ENCODE measurements around the gene HS2ST1. TPM values are rescaled to one million over a fixed set of nuclear protein-coding genes. Genes with fewer than 3 reads are reported as not detected.

HS2ST1 gene
- polyA plus RNA-seq, 1 experiment: 22.4 TPM

- CTCF ChIA-PET: interaction anchor here (1.5 kb wide), 1 partner anchor 99 kb away, joined by 3 read pairs; no protein-coding TSS in a partner anchor
- POLR2A ChIA-PET: no interaction called here
Measured at GRCh38 chr1:86933051-86933450, 18.6 kb downstream of the HS2ST1 start.

DNA sequence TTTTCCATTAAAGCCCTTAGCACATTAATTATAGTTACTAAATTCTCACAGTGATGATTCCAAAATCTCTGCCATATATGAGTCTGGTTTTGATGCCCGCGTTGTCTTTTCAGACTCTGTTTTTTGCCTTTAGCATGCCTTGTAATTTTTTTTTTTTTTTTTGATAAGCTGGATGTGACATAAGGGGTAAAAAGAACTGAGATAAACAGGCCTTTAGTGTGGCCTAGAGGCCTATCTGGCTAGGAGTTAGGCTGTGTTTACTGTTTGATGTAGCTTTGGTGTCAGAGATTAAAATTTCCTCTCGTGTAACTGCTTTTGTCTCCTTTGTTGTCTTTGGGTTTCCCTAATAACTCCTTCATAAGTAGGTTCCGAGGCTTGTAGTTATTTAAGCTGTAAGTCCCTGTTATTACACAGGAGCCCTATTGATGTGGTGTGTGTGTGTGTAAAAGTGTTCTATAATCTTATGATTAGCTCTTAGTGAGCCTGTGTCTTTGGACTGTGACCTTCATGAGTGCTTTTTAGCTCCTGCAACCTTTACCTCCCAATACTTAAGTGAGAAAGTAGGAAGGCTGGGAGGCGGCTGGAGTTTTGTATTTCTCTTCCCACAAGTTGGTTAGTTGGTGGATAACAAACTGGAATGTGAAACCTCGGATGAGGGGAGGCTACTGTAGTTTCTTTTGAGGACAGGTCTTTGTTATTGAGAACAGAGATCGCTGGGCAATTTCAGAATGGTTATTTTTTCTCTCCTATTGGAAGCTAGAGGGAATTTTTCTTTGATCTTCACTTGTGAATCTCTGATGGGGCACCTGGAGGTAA, 19.3 kb downstream of the HS2ST1 start:
- POLR2A ChIA-PET: interaction anchor here (0.7 kb wide), 1 partner anchor 32 kb away, joined by 4 read pairs; no protein-coding TSS in a partner anchor
- Histone ChIP-seq H3K9me3 (ENCODE audit: control insufficient read depth, insufficient read depth, low read length) (no peaks in the 10 kb centered on the region), H3K27ac (ENCODE audit: low read depth, low read length) (no peak overlapping the region), H3K27me3 (ENCODE audit: control insufficient read depth, insufficient read depth, low read length) (no peaks in the 10 kb centered on the region), H3K4me3 (ENCODE audit: low read depth, low read length) (no peak overlapping the region)
- no peak for TF ChIP-seq CTCF (IDR thresholded peaks at IDR 0.05; ENCODE audit: low read depth, low read length)
- CTCF ChIA-PET: interaction anchor here (0.6 to 1.5 kb wide), 2 partner anchors 100 to 150 kb away, joined by 3 read pairs; no protein-coding TSS in a partner anchor
- no peak for DNase-seq (ENCODE audit: low read depth, low spot score)

More at GRCh38 chr1:86933051-86933450, 18.6 kb downstream of the HS2ST1 start:
- Histone ChIP-seq H3K27me3 (ENCODE audit: control insufficient read depth, insufficient read depth, low read length) (no peaks in the 10 kb centered on the region), H3K27ac (ENCODE audit: low read depth, low read length) (no peak overlapping the region), H3K4me3 (ENCODE audit: low read depth, low read length) (no peak overlapping the region), H3K9me3 (ENCODE audit: control insufficient read depth, insufficient read depth, low read length) (no peaks in the 10 kb centered on the region)
- no peak for DNase-seq (ENCODE audit: low read depth, low spot score)
- no peak for TF ChIP-seq CTCF (IDR thresholded peaks at IDR 0.05; ENCODE audit: low read depth, low read length)

DNA sequence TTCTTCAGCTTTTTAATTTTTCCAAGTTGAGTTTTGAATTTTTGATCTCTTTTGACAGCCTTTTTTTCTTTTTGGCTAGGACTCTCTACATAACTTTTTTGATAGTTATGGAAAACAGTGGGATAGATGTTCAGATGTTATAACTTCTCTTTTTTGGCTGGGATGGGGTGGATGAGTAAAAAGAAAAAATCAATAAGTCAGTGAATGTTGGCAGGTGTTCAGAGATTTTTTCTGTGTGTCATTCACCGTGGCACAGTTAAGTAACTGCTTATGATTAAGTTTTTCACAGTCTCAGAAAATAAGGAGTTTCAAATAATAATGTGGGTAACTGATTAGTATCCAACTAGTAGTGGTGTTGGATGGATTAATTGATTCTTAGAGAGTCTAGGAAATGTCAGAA, 24.0 kb downstream of the HS2ST1 start:
- H3K9me3 ChIP-seq (ENCODE audit: control insufficient read depth, insufficient read depth, low read length): no peaks in the 10 kb centered on the region
- no peak overlapping the region for H3K4me3 ChIP-seq (ENCODE audit: low read depth, low read length)
- ChIA-PET CTCF (no interaction called here), POLR2A (no interaction called here)
- H3K27me3 ChIP-seq (ENCODE audit: control insufficient read depth, insufficient read depth, low read length): no peaks in the 10 kb centered on the region
- H3K27ac ChIP-seq (ENCODE audit: low read depth, low read length): no peak overlapping the region
- TF ChIP-seq CTCF (IDR thresholded peaks at IDR 0.05; ENCODE audit: low read depth, low read length): no peak
- no peak for DNase-seq (ENCODE audit: low read depth, low spot score)

DNA sequence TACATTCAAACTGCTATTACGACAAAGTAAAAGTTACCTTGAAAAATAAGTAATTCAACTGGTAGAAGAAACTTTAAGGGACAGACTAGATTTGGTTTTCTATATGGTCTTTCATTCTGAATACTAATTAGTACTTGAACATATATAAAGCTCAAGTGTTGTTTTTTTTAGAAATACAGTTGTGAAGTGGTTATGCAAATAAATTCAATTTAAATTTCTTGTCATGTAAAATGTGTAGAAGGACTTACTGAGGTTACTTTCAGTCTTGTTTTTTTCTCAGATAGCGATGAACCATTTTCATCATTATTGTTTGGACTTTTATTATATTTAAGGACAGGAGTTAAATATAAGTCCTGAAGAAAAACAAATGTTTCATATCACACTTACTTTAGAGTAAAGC, 24.4 kb downstream of the HS2ST1 start:
- no peak overlapping the region for H3K27ac ChIP-seq (ENCODE audit: low read depth, low read length)
- TF ChIP-seq CTCF (IDR thresholded peaks at IDR 0.05; ENCODE audit: low read depth, low read length): no peak
- no peaks in the 10 kb centered on the region for H3K27me3 ChIP-seq (ENCODE audit: control insufficient read depth, insufficient read depth, low read length)
- H3K9me3 ChIP-seq (ENCODE audit: control insufficient read depth, insufficient read depth, low read length): no peaks in the 10 kb centered on the region
- H3K4me3 ChIP-seq (ENCODE audit: low read depth, low read length): no peak overlapping the region
- DNase-seq (ENCODE audit: low read depth, low spot score): no peak
- POLR2A ChIA-PET: no interaction called here
- CTCF ChIA-PET: interaction anchor here (0.7 kb wide), 1 partner anchor 235 kb away, joined by 3 read pairs; the partner anchor contains the start of gene SH3GLB1

GRCh38 chr1:86939406-86939805, 25.0 kb downstream of the HS2ST1 start:
- no peak for TF ChIP-seq CTCF (IDR thresholded peaks at IDR 0.05; ENCODE audit: low read depth, low read length)
- no peak overlapping the region for H3K27ac ChIP-seq (ENCODE audit: low read depth, low read length)
- H3K27me3 ChIP-seq (ENCODE audit: control insufficient read depth, insufficient read depth, low read length): no peaks in the 10 kb centered on the region
- H3K4me3 ChIP-seq (ENCODE audit: low read depth, low read length): no peak overlapping the region
- DNase-seq (ENCODE audit: low read depth, low spot score): no peak
- H3K9me3 ChIP-seq (ENCODE audit: control insufficient read depth, insufficient read depth, low read length): no peaks in the 10 kb centered on the region
- CTCF ChIA-PET: interaction anchor here (0.7 kb wide), 1 partner anchor 235 kb away, joined by 3 read pairs; the partner anchor contains the start of gene SH3GLB1
- POLR2A ChIA-PET: no interaction called here

Measured in AG04450 (cell line).